HepG2 (cell line): ENCODE results near the gene RSL1D1. TPM values are rescaled to one million over a fixed set of nuclear protein-coding genes. Genes with fewer than 3 reads are reported as not detected.
"Not testable (repeated sequence)": the region's sequence is repeated elsewhere in the genome, so short reads cannot be mapped to it uniquely, and the experiment has no call there.

ENCODE experiments used
- ATAC-seq: fragments of 200-7000 bp; cut with Tn5 transposase; 3 replicates; pipeline ENCODE4 v1.9.1; 2020; ENCODE audit warnings: mild to moderate bottlenecking, moderate library complexity
- BruUV-seq: library from RNA; stranded (reverse); fragments of 400-500 nt; replicated peaks from 2 replicates; lab custom pipeline; 2021; lab: Mats Ljungman, UMichigan
- CTCF ChIA-PET: fragments of 300-600 bp; formaldehyde crosslinking; extraction: SDS; loops from one replicate; lab custom pipeline; 2021; ENCODE audit warnings: low total read pairs, inconsistent platforms, low intra/inter-chr PET ratio; lab: Yijun Ruan, JAX
- POLR2A ChIA-PET: fragments of 350-600 bp; sonication (Branson Sonifier 250); formaldehyde crosslinking; loops from one replicate; lab custom pipeline; 2020; ENCODE audit warnings: antibody characterized with exemption, inconsistent platforms; lab: Yijun Ruan, JAX
- DNase-seq: peaks from one replicate; pipeline ENCODE4 v3.0.0-alpha.2; 2015; ENCODE audit warnings: low spot score
- FAIRE-seq: peaks from 3 replicates; lab custom pipeline; 2011; peaks lifted over from hg19 to GRCh38; lab: Jason Lieb, UNC
- H2AFZ ChIP-seq: one replicate; pipeline ENCODE4 v1.6.1; 2011; ENCODE audit warnings: low read length, inconsistent platforms
- H3K27ac ChIP-seq: fragments of 300-600 bp; 3 replicates; pipeline ENCODE4 v1.8.0; 2011; ENCODE audit warnings: mixed run types, mild to moderate bottlenecking, mixed read lengths, low read length, inconsistent platforms; ENCODE audit not compliant: insufficient read depth; ENCODE audit errors: extremely low read length
- H3K27me3 ChIP-seq, 2 experiments: fragments of 200-600 bp in 1 of 2; 2 replicates in 1 of 2; 3 replicates in 1 of 2; pipeline versions ENCODE4 v1.6.0 to v1.8.0; 2011; ENCODE audit warnings: low read length in 2 of 2, mild to moderate bottlenecking in 2 of 2, moderate library complexity in 2 of 2, inconsistent platforms in 1 of 2; ENCODE audit not compliant: insufficient read depth in 2 of 2, control insufficient read depth in 1 of 2
- H3K36me3 ChIP-seq, 2 experiments: fragments of 200-600 bp in 1 of 2; replicated peaks in 1 of 2; 2 replicates in 1 of 2; 3 replicates in 1 of 2; pipeline versions ENCODE4 v1.5.1 to v1.8.0; 2011; ENCODE audit warnings: low read length in 2 of 2, inconsistent platforms in 1 of 2; ENCODE audit not compliant: insufficient read depth in 2 of 2, control insufficient read depth in 1 of 2
- H3K4me1 ChIP-seq: 2 replicates; pipeline ENCODE4 v1.5.1; 2012; ENCODE audit warnings: low read length, inconsistent platforms; ENCODE audit not compliant: insufficient read depth
- H3K4me2 ChIP-seq: 2 replicates; pipeline ENCODE4 v1.6.0; 2011; ENCODE audit warnings: low read depth, low read length, inconsistent platforms
- H3K4me3 ChIP-seq, 3 experiments: fragments of 200-600 bp in 1 of 3; sonication (generic), shearing (Covaris generic) in 1 of 3; replicated peaks in 1 of 3; 2 replicates each; pipeline ENCODE4 v1.5.1; 2011 to 2016; ENCODE audit warnings: low read length in 3 of 3, inconsistent platforms in 2 of 3, low read depth in 2 of 3, mild to moderate bottlenecking in 2 of 3, control low read depth in 1 of 3, mixed read lengths in 1 of 3; ENCODE audit not compliant: insufficient read depth in 1 of 3
- H3K79me2 ChIP-seq: one replicate; pipeline ENCODE4 v1.6.1; 2011; ENCODE audit warnings: low read length, inconsistent platforms; ENCODE audit not compliant: insufficient read depth
- H3K9ac ChIP-seq: 2 replicates; pipeline ENCODE4 v1.6.0; 2011; ENCODE audit warnings: mild to moderate bottlenecking, low read depth, low read length, inconsistent platforms; ENCODE audit not compliant: insufficient read depth
- H3K9me3 ChIP-seq: 2 replicates; pipeline ENCODE4 v1.5.1; 2012; ENCODE audit warnings: mild to moderate bottlenecking, low read length
- H4K20me1 ChIP-seq: 2 replicates; pipeline ENCODE4 v1.6.0; 2011; ENCODE audit warnings: inconsistent platforms, mild to moderate bottlenecking, low read length, moderate library complexity; ENCODE audit not compliant: insufficient read depth
- EP300 ChIP-seq, 3 experiments: sonication (generic) in 1 of 3; formaldehyde crosslinking in 1 of 3; IDR thresholded peaks; 2 replicates each; pipeline versions ENCODE4 v1.5.1 to v1.6.1; 2011 to 2020; ENCODE audit warnings: low read depth in 2 of 3, low read length in 2 of 3, borderline replicate concordance in 1 of 3, improper control_type of control experiment in 1 of 3, mild to moderate bottlenecking in 1 of 3, missing genetic modification reagents in 1 of 3, moderate library complexity in 1 of 3
- KMT2B ChIP-seq: IDR thresholded peaks from 2 replicates; pipeline ENCODE4 v1.6.1; 2016; ENCODE audit warnings: missing genetic modification reagents, missing compliant biosample characterization
- MBNL3 ChIP-seq: fragments of 250-450 bp; sonication (Bioruptor Pico); conservative IDR thresholded peaks from 2 replicates; pipeline ENCODE4 v1.8.0; 2022; ENCODE audit warnings: mild to moderate bottlenecking, inconsistent platforms
- NFATC3 ChIP-seq: sonication (generic); formaldehyde crosslinking; IDR thresholded peaks from 2 replicates; pipeline ENCODE4 v1.5.1; 2020; ENCODE audit warnings: mild to moderate bottlenecking, missing genetic modification reagents
- REXO4 ChIP-seq: sonication (generic); formaldehyde crosslinking; IDR thresholded peaks from 2 replicates; pipeline ENCODE4 v1.8.0; 2022; ENCODE audit warnings: missing genetic modification reagents, mild to moderate bottlenecking, borderline replicate concordance
- WGBS: methylation state at CpG from one replicate; pipeline ENCODE4 v1.1.6; 2017; ENCODE audit warnings: low lambda C conversion rate; 5-methylcytosine and 5-hydroxymethylcytosine counted together
- in situ Hi-C: cut with HindIII; loops from 2 replicates; pipeline ENCODE4 v1.10.0; 2017; ENCODE audit warnings: low pct_unique_long_range_greater_than_20kb; ENCODE audit not compliant: extremely low pct_ligation_motif_present
- intact Hi-C: fragments of 100-400 bp; cut with micrococcal nuclease; formaldehyde crosslinking; loops from one replicate; pipeline ENCODE4 v1.10.0; 2022; ENCODE audit not compliant: unreplicated experiment
- polyA plus RNA-seq, 8 experiments: library from polyadenylated mRNA; depleted of rRNA in 3 of 8; stranded (reverse) in 7 of 8; unstranded in 1 of 8; fragments of >200 nt; fragmentation: Illumina TruSeq in 4 of 8; extraction: Trizol in 4 of 8; gene quantifications; 2 replicates each; pipeline versions ENCODE4 v1.2.1 to v1.2.3, GENCODE V29; 2011 to 2016; ENCODE audit warnings: low read depth in 4 of 8, missing spikeins in 1 of 8, mixed read lengths in 1 of 8; ENCODE audit not compliant: insufficient read depth in 1 of 8
- total RNA-seq, 5 experiments: library from RNA; depleted of rRNA; stranded (reverse); fragments of >200 nt; fragmentation: Illumina TruSeq; extraction: Trizol; gene quantifications; 2 replicates each; pipeline ENCODE4 v1.2.3, GENCODE V29; 2016; ENCODE audit warnings: low read depth in 1 of 5
- TF ChIP-seq, protein P1 (sequence below): sonication (generic); formaldehyde crosslinking; IDR thresholded peaks from 2 replicates; pipeline ENCODE4 v1.5.0; 2020; ENCODE audit warnings: missing genetic modification reagents
- TF ChIP-seq, protein P2 (sequence below): sonication (generic); formaldehyde crosslinking; IDR thresholded peaks from 2 replicates; pipeline ENCODE4 v1.8.1; 2023; ENCODE audit warnings: mild to moderate bottlenecking, moderate library complexity, missing genetic modification reagents
- TF ChIP-seq, protein P3 (sequence below): sonication (generic); formaldehyde crosslinking; IDR thresholded peaks from 2 replicates; pipeline ENCODE4 v1.4.0; 2020; ENCODE audit warnings: low read depth, mild to moderate bottlenecking, missing genetic modification reagents

RSL1D1 gene
- total and polyA plus RNA-seq, 2 of the 13 experiments (the other 11 are each of a cell fraction or from before 2014, with no cell fraction given): 187 to 343 TPM

DNA sequence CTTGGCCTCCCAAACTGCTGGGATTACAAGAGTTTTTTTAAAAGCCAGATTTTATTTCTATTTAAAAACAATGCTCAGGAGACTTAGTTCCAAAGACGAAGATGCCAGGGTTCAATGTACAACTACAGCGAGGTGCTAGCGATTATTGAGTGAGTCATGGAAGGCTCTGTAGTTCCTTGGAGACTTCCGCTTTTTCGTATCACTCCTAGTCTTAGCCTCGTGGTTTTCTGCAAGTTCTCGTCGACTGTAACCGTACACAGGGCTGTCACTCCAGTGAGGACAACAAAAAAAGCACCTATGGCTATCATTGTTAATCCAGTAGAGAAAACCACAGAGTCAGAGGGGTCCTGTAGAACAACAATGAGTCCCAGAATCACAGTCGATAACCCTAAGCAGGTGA lies 31.5 kb downstream of the RSL1D1 start:
- H3K4me1 ChIP-seq: peaks cover 43% of the 10 kb centered on the region
- ChIA-PET POLR2A (interaction anchor here (1.1 to 6.5 kb wide), 2 partner anchors 22 to 77 kb away, joined by 4 to 65 read pairs; partner anchors contain the start of genes TXNDC11 and ZC3H7A), CTCF (no interaction called here)
- H3K27me3 ChIP-seq: 0 out of 5 replicates have a peak, but pooled peaks cover 0 to 5% of the 10 kb centered on the region in 2 experiments
- no peak overlapping the region for H2AFZ ChIP-seq
- no peak overlapping the region for H3K4me3 ChIP-seq
- H3K36me3 ChIP-seq: no peaks in the 10 kb centered on the region
- intact Hi-C loops: no loop called here
- TF ChIP-seq EP300 (IDR thresholded peaks at IDR 0.05; ENCODE audit: low read depth in 2 of 2, low read length in 2 of 2): no peak
- no peak for TF ChIP-seq EP300 (CRISPR knock-in tag; IDR thresholded peaks at IDR 0.05; ENCODE audit: borderline replicate concordance)
- TF ChIP-seq REXO4 (CRISPR knock-in tag): no peak
- TF ChIP-seq, protein P1, sequence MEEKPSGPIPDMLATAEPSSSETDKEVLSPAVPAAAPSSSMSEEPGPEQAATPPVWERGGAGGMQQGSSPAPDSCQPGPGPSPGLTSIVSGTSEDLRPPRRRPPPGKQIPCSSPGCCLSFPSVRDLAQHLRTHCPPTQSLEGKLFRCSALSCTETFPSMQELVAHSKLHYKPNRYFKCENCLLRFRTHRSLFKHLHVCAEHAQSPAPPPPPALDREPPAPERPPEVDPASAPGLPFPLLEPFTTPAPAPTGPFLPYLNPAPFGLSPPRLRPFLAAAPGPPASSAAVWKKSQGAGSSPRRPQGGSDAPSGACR (CRISPR knock-in tag): no peak
- TF ChIP-seq, protein P2, sequence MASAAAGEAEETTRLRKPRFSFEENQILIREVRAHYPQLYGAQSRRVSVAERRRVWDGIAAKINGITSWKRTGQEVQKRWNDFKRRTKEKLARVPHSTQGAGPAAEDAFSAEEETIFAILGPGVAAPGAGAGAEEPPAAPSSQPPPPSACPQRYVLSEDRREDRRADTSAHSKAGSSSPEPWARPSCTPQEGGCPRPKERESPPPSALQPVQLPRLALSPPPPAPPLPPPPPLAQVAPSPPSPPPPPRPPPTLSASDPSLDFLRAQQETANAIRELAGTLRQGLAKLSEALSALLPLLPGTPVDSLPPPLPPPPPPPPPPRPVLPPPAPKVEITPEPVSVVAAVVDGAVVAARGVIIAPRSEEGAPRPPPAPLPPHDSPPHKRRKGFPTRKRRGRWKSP (CRISPR knock-in tag): no peak
- TF ChIP-seq NFATC3 (CRISPR knock-in tag): no peak
- TF ChIP-seq MBNL3 (CRISPR knock-in tag): no peak
- no peak for TF ChIP-seq KMT2B
- TF ChIP-seq, protein P3, sequence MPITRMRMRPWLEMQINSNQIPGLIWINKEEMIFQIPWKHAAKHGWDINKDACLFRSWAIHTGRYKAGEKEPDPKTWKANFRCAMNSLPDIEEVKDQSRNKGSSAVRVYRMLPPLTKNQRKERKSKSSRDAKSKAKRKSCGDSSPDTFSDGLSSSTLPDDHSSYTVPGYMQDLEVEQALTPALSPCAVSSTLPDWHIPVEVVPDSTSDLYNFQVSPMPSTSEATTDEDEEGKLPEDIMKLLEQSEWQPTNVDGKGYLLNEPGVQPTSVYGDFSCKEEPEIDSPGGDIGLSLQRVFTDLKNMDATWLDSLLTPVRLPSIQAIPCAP (CRISPR knock-in tag): no peak
- H3K9me3 ChIP-seq: no peaks in the 10 kb centered on the region
- 46% methylated on average over 10 of the region's 10 CpGs for whole genome bisulfite sequencing
- H3K79me2 ChIP-seq: no peaks in the 10 kb centered on the region
- BruUV-seq: no TSS peak
- in situ Hi-C loops: loop anchor here (10.0 kb wide), 1 partner anchor 285 kb away; no protein-coding TSS in a partner anchor
- FAIRE-seq (no peak), DNase-seq (no peak), ATAC-seq (no peak)
- no peak overlapping the region for H3K9ac ChIP-seq
- no peak overlapping the region for H3K27ac ChIP-seq
- H3K4me2 ChIP-seq: no peak overlapping the region
- no peaks in the 10 kb centered on the region for H4K20me1 ChIP-seq

DNA sequence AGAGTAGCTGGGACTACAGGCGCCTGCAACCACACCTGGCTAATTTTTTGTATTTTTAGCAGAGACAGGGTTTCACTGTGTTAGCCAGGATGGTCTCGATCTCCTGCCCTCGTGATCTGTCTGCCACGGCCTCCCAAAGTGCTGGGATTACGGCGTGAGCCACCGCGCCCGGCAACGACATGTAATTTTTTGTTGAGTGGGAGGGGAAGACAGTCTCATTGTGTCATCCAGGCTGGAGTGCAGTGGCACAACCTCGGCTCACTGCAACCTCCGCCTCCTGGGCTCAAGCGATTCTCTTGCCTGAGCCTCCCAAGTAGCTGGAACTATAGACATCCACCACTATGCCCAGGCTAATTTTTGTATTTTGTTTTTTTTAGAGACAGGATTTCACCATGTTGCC lies 32.4 kb downstream of the RSL1D1 start:
- H3K4me3 ChIP-seq, H3K36me3 ChIP-seq, H4K20me1 ChIP-seq, POLR2A ChIA-PET, ATAC-seq, H3K27ac ChIP-seq, CTCF ChIA-PET, H3K9me3 ChIP-seq, DNase-seq, H3K79me2 ChIP-seq, H3K27me3 ChIP-seq, H2AFZ ChIP-seq, H3K9ac ChIP-seq, intact Hi-C loops, FAIRE-seq, H3K4me2 ChIP-seq, BruUV-seq: not testable (repeated sequence)
- 68% methylated on average over 13 of the region's 13 CpGs for WGBS
- H3K4me1 ChIP-seq: peaks cover 35% of the 10 kb centered on the region
- in situ Hi-C loops: loop anchor here (10.0 kb wide), 1 partner anchor 284 kb away; no protein-coding TSS in a partner anchor
